Measurements from ENCODE around the gene CAVIN3.

- no peak for TF ChIP-seq CTCF (IDR thresholded peaks at IDR 0.05)
- no peak for TF ChIP-seq ZFX (IDR thresholded peaks at IDR 0.05; ENCODE audit: borderline replicate concordance)
These were observed 36.9 kb upstream of the CAVIN3 start for GRCh38 chr11:6357222-6357621.
